GM18907 (cell line): ENCODE measurements around the gene KCNH5.
"Not testable (repeated sequence)": the region's sequence is repeated elsewhere in the genome, so short reads cannot be mapped to it uniquely, and the experiment has no call there.

ENCODE experiments used
- ATAC-seq: cut with Tn5 transposase; IDR thresholded peaks from one replicate; pipeline ENCODE4 v1.9.1; 2021; ENCODE audit warnings: mild to moderate bottlenecking, moderate library complexity; ENCODE audit not compliant: unreplicated experiment

The KCNH5 gene

DNA sequence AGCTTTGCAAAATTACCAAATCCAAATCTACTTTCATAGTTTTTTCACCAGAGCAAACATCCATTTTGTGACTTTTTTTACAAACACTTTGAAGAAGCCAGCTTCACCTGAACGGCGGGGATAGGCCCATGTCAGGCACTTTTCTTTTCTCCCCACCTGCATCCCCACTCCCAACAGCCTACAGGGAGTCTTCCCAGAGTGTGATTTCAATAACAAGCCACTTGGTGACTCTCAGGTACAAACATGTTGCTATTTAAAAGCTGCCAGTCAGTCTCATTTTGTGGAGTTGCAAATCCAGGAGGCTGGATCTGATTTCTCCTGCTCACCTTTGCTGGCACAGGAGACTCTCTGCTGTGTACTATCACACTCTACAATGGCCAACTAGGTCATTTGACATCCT is 285.5 kb downstream of the KCNH5 start:
- ATAC-seq, result no peak

DNA sequence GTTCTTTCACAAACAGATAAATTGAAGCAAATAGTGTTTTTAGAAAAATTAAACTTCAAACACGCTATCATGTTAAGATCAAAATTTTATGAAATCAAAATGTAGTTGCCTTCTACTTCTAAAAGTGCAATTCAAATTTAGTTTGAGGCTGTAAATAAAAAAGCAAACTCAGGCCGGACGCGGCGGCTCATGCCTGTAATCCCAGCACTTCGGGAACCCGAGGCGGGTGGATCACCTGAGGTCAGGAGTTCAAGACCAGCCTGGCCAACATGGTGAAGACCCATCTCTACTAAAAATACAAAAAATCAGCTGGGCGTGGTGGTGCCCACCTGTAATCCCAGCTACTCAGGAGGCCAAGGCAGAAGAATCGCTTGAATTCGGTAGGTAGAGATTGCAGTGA is 298.4 kb downstream of the KCNH5 start:
- not testable (repeated sequence) for ATAC-seq

DNA sequence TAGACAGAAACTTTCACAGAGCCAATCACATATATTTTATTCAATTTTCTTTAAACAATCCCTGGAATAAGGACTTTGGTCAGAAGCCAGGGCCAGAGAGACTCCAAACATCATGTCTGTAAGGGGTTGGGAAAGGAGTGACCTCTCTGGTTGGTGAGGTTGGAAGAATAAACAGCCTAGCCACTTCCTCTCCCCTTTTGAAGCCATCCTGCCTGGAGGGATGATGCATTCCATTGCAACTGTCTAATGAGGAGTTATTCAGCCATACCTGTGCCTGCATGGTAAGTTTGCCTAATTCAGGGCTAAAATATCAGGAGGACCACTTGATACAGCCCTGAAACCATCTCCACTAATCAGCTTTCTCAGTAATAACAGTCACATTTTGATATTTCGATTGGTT is 299.8 kb downstream of the KCNH5 start:
- ATAC-seq, result no peak

DNA sequence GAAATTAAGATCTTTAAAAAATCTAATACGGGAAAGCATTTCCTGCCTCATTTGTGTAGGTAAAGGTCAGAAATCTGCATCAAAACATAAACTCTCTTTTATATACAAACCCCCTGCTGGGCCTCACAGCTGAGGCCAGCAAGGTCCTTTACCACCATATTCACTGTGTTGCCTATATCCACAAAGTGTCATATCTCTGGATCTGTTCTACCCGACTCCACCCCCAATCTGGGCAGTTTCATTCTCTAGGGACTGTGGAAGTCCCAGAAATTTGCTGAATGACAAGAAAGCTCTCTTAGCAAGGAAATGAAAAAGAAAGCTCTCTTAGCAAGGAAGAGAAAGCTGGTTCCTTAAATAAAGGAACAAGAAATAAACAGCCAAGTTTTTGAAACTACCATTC is 301.7 kb downstream of the KCNH5 start:
- no peak for ATAC-seq

DNA sequence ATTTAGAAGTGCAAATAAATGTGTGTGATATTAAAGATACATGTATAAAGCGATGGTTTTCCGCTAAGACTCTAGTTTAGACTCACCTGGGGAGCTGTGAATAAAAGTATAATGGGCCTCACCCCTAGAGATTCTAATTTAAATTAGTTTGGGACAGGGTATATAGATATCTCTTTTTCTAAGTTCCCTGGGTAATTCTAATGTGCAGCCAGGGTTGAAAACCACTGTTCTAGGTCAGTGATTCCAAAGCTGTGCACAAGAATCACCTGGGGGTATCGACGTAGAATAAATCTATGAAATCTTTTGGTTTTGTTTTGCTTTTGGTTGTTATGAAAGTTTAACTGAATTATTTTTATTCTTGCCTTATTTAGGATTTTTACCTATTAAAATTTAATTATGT is 302.1 kb downstream of the KCNH5 start:
- ATAC-seq, result no peak

DNA sequence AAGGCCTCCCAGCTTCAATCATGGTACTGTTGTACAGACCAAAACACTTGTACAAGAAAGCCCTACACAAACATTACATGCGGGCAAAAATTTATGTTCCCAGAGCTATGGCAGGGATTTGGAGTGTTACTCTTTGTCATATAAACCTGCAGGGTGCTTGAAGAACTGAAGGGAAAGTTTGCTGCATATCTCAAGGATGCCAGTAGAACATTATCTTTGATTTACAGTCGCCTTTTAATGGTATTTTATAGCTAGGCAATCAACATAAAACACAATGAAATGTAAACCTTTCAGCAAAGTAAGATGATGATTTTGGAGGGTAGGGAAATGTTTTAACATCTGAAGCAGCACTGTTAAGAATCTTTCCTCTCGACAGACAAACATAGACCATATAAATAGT is 305.6 kb downstream of the KCNH5 start:
- no peak for ATAC-seq

DNA sequence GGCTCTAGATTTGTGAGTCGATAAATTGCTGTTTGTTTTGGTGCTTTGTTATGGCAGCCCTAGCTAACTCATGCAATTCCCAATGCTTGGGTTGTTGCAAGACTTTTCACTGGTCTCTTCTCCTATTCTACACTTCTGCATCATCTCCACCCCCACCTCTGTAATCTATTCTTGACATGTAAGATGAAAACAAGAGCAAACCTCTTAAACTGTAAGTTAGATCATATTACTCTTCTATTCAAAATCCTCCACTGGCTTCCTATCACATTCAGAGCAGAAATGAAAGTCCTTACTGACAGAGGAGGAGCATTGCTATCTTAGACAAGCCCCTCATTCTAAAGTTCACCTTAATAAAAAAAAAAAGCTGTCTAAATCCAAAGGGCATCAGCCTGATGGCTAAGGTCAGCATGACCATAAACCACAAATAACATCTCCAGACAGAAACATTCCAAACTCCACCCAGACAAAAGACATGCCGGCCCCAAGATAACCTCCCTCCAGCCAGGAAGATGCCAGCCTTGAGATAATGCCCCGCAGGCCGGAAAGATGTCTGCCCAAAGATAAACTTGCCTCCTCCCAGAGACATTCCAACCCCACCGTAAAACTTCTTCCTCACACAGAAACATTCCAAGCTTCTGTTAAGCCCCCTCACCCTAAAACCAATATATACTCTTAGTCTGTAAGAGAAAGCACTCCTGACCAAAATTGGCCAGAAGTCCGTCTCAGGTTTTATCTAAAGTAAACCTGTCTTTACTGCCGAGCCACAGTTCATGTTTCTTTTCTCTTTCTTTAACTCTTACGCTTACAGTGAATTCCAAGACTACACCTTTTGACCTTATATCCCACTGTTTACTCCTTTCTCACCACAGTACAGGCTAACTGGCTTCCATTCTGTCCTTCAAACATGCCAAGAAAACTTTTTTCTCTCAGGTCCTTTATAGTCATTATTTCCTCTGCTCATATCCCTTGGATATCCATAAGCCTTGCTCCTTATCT is 308.9 kb downstream of the KCNH5 start:
- no peak for ATAC-seq

DNA sequence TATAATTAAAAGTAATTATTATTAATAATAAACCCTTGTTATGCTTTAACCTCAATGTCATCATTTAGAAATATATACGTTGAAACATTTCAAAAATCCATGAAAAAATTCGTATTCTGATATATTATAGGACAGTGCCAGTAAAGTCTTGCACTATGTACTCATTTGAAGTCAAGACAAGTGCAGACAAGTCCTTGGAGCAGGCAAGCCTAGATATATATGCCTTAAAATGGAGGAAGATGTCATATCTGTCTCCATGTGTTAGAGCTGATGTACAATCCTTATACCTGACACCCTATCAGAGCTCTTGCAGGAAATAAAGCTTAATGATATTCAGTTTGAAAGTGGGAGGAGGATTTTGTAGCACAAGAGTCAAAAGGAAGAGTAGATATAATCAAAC is 310.4 kb downstream of the KCNH5 start:
- no peak for ATAC-seq

DNA sequence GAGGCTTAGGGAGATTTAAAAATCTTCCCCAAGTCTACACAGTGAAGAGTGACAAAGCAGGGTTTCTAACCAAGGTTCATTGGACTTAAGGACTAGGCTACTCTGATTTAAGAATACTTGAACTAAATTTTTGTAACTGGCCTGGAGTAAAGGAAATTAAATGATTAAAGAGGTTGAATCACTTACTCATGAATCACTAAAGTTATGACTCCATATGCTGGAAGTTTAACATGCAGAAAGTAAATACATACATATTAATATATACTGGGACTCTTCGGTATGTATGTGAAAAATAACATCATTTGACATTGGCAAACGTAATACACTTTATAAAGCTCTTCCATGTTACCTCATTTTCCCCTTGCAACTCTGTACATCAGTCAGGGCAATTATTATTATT is 322.9 kb downstream of the KCNH5 start:
- no peak for ATAC-seq

DNA sequence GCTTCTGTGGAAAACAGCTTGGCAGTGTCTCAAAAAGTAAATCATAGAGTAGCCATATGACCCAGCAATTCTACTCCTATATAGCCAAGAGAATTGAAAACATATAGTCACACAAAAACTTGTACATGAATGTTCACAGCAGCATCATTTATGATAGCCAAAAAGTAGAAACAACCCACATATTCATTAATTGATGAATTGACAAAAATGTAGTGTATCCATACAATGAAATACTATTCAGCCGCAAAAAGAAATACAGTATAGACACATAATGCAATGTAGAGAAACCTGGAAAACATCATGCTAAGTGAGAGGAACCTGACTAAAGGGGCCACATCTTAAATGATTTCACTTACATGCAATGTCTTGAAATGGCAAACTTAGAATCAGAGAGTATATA is 326.6 kb downstream of the KCNH5 start:
- no peak for ATAC-seq

DNA sequence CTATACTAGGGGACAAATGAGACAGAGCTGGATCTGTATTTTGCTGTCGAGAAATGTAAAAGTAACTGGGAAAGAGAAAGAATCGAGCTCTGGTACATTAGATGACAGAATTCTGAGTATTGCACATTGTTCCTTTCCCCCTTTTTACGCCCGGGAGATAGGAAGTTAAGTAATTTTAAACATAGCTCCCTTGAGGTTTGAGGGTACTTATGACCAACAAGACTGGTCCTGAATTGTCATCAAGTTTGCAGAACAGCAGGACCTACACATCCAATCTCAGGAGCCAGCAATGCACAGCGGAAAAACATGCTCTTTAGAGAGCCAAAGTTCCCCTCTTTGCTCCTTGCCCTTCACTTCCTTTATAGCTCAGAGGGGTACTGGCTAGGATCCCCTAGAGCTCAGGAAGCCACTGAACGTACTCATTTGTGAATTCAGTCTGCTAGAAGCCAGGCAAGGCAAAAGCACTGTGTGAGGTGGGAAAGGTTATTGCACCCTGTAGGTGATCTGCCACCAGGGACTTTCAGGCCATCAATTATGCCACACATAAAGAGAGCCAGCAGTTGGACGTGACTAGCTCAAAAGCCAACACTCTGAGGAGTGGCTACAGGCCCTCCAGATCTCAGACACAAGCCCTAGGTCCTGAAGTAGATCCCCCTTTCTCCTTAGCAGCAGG is 333.8 kb downstream of the KCNH5 start:
- ATAC-seq, result no peak

DNA sequence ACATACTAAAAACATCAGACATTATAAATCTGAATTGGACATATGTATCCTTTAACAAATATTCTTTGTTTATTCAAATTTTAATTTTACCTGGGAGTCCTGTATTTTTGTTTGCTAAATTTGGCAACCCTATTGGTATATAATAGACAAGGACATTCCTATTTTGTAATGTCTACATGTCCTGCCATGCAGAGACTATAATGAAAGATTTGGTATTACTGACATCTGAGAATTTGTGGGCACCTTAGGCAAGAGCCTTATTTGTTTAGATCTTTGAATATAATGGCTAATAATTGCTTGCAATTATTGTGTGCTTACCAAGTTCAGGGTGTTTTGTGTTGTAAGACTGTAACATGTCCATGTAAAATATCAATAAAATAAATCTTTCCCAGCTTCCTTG is 334.4 kb downstream of the KCNH5 start:
- ATAC-seq, result no peak

DNA sequence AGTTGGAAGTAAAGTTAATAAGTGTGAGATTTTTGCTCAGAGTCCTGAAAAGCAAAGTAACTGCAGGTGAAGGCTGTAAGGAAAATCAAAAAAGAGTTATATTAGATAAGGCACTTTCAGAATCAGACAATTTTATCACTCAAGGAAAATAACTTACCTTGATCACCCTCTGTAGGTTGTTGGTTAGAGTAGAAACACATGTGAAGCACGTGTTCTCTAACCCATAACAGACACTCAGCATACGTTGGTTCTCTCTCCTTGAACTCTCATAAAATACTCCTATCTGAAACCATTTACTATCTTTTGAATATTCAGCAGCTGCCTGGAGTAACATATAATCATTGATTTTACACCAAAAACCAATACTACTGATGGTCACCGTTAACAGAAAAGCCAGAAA is 335.5 kb downstream of the KCNH5 start:
- ATAC-seq, result no peak

DNA sequence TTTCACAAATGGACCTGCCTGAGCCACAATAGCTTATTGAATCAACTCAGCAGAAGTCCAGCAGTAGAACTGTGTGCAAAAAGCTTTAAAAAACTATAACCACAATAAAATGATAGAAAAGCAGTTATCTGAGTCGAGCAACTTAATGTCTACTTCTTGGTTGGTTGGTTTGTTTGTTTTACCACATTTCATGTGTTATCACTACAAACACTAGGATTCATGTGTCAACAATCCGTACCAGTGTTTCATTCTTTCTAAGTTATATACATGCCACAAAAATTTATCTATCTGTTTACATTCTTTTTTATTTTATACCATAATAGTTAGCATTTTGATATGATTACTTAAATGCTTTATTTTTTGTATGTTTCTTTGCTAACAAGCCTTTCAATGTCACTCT is 339.0 kb downstream of the KCNH5 start:
- no peak for ATAC-seq

DNA sequence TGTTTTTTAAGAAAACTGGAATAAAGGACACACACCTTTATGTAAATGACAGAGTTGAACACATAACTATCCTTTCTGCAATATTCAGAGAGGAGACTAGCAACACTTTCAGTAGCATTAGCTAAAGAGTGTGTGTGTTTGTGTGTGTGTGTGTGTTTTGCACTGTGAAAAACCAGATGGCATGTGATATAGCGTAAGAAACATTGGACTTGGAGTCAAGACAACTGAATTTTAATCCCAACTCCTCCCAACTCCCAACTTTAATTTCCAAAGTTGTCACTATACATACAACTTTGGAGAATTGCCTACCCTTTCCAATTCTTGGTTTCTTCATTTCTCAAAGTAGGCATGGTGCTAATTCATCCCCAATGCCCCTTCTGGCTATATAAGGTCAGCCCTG is 347.8 kb downstream of the KCNH5 start:
- no peak for ATAC-seq

DNA sequence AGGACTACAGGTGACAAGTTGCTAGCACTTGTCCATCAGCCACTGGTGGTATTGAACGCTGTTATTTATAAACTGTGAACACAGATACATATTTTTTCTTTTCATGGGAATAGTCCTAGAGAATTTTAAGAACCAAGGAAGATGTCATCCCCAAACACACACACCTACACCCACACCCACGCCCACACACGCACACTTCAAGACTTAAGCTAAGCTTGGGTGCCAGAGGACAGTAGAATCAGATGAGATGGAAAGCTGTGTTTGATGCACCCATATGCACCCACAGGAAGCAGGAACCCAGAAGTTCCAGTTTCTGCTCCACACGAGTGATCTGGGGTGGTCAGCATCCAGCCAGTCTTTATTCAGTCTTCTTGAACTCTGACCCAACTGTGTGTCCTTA is 348.3 kb downstream of the KCNH5 start:
- ATAC-seq, result no peak

DNA sequence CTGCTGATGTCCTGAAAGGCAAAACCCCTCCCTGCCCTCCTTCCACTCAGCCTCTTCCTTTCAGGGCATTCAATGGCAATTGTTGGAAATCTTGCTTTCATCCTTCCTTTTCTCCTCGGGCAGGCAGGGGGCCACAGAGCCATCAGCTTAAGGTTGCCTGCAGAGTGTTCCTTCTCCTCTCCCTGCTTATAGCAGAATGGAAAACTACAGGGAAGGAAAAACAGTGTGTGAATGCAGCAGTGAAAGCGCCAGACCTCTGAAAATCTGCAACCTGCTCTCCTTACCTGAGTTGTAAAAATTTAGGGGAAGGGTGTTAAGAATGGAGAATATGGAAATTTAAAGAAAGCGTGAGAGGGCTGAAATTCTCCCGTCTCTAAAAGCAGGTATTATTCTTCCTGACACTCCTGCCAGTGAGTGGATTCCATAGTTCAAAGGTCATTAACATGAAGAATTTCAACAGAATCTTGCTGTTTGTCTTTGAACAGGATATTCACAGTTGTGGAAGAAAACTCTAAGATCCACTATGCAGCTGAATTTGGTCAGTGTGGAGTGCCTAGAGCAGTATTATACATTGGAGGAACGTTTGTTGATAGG is 348.8 kb downstream of the KCNH5 start:
- no peak for ATAC-seq

DNA sequence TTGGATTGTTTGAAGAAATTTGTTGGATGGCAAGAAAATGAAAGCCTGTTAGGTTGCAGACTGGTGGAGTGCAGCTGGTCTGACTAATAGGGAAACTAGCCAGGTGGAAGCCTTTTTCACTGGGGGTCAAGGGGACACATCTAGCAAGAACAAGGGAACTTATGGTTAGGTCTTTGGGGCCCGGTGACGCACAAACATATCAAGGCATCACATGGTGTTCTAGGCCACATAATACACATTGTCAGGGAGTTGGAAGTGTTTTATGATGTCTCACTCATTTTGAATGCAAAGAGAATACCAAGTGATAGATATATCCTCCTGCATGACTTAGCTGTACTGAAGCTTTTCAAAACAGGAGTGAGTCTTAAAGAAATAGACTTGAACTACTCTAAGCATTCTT is 351.2 kb downstream of the KCNH5 start:
- no peak for ATAC-seq

DNA sequence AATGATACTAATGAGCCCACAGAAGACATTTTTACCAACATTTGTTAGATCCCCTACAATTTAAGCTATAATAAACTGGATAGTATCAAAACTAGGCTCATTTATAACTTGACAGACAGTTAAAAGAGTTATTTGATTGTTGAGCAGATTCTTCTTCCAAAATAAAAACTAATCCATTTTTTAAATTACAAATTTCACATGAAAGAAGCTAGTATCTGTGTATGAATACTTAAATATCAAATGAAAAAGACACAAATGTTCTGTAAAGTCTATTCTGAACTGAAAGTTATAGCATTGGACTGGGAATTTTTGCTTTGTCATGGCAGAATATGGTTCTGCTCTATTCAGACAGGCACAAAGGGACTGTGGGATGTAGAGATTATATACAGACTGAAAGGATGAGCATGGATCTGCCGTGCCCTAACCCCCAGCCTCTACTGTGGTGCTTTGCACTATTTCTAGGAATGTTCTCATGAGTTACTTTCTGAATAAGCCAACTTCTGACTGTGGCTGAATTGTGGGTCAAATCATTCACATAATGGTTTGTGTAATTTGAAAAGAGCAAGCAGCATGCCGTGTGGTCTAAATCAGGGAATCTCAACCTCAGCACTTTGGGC is 352.7 kb downstream of the KCNH5 start:
- no peak for ATAC-seq

DNA sequence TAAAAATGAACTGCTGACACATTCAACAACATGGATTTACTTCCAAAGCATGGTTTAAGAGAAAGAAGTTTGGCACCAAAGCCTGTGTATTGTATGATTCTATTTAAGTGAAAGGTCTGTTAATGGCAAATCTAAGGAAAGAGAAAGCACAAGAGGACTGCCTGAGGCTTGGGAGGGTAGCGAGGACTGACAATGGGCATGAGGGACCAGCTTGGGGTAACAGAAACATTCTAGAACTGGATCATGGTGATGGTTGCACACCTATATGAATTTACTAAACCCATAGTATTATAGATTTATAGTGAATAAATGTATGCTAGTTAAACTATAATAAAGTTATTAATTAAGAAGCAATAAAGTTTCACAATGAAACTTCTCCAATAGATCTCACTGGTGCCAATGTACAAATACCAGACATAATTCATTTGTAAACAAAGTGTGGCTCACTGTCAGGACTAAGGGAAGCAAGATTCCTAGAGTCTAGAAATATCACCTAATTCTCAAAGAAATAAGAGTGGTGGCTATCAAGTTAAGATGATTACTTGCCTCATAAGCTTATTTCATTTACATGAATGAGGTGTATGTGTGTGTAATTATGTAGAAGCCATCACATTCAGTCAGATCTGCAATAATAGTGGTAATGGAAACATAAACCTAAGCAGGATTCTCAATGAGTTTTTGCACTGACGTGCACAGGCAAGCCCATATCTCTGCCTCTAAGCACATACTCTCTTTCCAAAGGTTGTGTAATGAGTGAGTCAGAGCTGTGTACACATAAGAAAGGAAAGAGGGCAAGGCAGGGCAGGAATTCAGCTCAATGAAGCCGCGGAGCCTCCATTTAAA is 353.4 kb downstream of the KCNH5 start:
- no peak for ATAC-seq

DNA sequence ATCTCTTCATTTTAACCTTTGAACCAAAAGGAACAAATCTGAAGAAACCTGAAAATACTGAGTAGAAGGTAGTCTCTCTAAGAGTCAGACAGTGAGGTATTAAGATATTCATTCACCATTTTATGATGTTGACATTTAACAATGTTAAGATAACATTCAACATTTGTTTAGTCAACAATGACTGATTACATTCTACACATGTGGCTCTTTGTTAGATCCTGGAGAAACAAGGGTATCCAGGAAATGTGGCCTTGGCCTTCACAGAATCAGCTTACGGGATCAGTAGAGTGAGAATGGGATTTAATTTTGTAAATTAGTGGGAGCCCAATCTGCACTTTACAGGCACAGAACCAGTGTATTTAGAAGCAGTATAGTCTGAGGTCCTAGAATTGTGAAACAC is 355.5 kb downstream of the KCNH5 start:
- no peak for ATAC-seq
